ENCODE data around the gene BTBD9.

Gene BTBD9

DNA sequence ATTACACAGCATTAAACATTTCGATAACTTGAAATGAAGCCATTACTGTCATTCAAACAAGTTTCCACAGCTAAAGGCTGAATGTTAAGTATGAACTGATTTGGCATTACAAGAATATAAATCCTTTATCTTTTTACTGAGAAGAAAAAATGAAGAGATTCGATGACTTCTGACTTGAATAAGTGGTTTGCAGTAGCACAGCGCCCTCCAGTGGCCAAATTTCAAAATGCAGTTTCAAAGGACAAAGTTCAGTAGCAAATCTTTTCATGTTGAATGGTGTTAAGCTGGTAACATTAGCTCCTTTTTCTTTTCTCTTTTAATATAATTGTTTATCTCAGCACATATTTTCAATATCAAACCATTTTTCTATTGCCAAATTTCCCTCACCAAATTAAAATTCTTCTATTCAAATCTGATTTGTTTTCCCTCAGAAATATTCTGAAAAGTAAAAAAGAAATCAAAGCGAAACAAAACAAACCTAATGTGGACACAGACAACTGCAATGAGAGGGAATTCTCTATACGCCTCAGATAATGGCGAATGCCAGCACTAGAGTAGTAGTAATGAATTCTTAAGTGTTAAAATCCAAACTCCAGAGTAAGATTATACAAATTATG, 145.7 kb downstream of the BTBD9 start:
- Histone ChIP-seq H3K27me3 (ENCODE audit: insufficient read depth, low read depth, severe bottlenecking) (no peaks in the 10 kb centered on the region), H3K4me3 (ENCODE audit: low read depth, low read length) (no peak overlapping the region), H3K9me3 (ENCODE audit: severe bottlenecking) (no peaks in the 10 kb centered on the region), H3K36me3 (no peaks in the 10 kb centered on the region), H3K27ac (no peak overlapping the region)
- TF ChIP-seq, protein P1, sequence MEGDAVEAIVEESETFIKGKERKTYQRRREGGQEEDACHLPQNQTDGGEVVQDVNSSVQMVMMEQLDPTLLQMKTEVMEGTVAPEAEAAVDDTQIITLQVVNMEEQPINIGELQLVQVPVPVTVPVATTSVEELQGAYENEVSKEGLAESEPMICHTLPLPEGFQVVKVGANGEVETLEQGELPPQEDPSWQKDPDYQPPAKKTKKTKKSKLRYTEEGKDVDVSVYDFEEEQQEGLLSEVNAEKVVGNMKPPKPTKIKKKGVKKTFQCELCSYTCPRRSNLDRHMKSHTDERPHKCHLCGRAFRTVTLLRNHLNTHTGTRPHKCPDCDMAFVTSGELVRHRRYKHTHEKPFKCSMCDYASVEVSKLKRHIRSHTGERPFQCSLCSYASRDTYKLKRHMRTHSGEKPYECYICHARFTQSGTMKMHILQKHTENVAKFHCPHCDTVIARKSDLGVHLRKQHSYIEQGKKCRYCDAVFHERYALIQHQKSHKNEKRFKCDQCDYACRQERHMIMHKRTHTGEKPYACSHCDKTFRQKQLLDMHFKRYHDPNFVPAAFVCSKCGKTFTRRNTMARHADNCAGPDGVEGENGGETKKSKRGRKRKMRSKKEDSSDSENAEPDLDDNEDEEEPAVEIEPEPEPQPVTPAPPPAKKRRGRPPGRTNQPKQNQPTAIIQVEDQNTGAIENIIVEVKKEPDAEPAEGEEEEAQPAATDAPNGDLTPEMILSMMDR (IDR thresholded peaks at IDR 0.05; ENCODE audit: low read depth, low read length) = peak; percentile 80
- DNase-seq = peak; percentile 86

DNA sequence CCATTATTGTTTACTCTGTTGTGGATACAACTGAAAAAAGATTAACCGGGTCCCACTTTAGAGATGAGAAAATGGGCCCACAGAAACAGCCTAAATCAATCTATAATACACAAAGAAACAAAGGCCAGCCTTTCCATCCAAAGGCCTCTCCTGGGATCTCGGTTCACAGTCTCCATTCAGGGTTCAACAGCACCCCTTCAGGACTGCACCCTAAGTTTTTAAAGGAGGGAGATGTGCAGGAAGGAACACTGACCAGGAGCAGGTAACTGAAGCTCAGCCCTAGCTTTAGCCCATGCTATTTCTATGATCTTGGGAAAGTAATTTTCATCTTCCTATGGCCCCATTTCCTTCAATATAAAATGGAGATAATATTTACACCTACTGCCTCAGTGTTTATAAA, 147.7 kb downstream of the BTBD9 start:
- TF ChIP-seq, protein P1 (IDR thresholded peaks at IDR 0.05; ENCODE audit: low read depth, low read length) = peak; percentile 17; the same call in 1 of the 2 replicates
- Histone ChIP-seq H3K4me3 (ENCODE audit: low read depth, low read length) (no peak overlapping the region), H3K9me3 (ENCODE audit: severe bottlenecking) (no peaks in the 10 kb centered on the region), H3K27me3 (ENCODE audit: insufficient read depth, low read depth, severe bottlenecking) (no peaks in the 10 kb centered on the region), H3K36me3 (no peaks in the 10 kb centered on the region), H3K27ac (no peak overlapping the region)
- DNase-seq = no peak

DNA sequence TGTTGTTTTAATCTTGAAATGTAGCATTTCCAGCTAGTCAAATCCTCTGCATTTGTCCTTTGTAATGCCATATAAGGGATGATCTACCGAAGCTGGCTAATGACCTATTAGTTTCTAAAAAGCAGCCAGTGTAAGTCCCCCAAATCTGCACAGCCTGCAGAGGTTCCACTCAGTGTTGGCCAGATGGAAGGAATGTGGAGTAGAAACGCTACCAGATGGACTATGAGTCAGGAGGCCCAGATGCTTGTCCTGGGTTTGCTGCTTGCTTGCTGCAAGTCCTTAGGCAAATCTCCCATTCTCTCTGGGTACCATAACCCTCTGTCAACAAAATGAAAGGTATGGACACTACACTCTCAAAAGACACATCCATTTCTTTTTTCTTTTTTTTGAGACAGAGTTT, 149.8 kb downstream of the BTBD9 start:
- TF ChIP-seq, protein P1 (IDR thresholded peaks at IDR 0.05; ENCODE audit: low read depth, low read length) = no peak
- no peak overlapping the region for H3K4me3 ChIP-seq (ENCODE audit: low read depth, low read length)
- H3K9me3 ChIP-seq (ENCODE audit: severe bottlenecking) = no peaks in the 10 kb centered on the region
- H3K36me3 ChIP-seq = no peaks in the 10 kb centered on the region
- DNase-seq = peak; percentile 85
- no peaks in the 10 kb centered on the region for H3K27me3 ChIP-seq (ENCODE audit: insufficient read depth, low read depth, severe bottlenecking)
- H3K27ac ChIP-seq = no peak overlapping the region

DNA sequence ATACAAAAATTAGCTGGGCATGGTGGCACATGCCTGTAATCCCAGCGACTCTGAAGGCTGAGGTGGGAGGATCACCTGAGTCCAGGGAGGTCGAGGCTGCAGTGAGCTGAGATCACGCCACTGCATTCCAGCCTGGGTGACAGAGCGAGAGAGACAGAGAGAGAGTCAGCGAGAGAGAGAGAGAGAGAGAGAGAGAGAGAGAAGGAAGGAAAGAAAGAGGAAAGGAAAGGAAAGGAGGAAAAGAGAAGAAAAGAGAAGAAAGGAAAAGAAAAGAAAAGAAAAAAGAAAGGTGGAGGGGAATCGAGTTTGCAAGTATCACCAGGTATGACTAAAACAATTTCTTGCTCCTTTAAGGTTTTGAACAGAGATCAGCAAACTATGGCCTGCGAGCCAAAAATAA, 152.3 kb downstream of the BTBD9 start:
- DNase-seq = no peak
- no peaks in the 10 kb centered on the region for H3K27me3 ChIP-seq (ENCODE audit: insufficient read depth, low read depth, severe bottlenecking)
- no peaks in the 10 kb centered on the region for H3K36me3 ChIP-seq
- H3K9me3 ChIP-seq (ENCODE audit: severe bottlenecking) = no peaks in the 10 kb centered on the region
- no peak overlapping the region for H3K27ac ChIP-seq
- TF ChIP-seq, protein P1 (IDR thresholded peaks at IDR 0.05; ENCODE audit: low read depth, low read length) = no peak
- H3K4me3 ChIP-seq (ENCODE audit: low read depth, low read length) = no peak overlapping the region

DNA sequence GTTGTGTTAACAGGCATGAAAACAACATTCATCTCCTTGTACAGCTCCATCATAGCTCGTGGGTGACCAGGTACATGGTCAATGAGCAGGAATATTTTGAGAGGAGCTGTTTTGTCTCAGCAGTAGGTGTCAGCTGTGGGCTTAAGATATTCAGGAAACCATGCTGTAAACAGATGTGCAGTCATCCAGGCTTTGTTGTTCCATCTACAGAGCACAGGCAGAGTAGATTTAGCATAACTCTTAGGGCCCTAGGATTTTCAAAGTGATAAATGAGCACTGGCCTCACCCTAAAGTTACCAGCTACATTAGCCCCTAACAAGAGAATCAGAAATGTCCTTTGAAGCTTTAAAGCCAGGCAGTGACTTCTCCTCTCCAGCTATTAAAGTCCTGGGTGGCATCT, 154.2 kb downstream of the BTBD9 start:
- Histone ChIP-seq H3K36me3 (no peaks in the 10 kb centered on the region), H3K4me3 (ENCODE audit: low read depth, low read length) (no peak overlapping the region), H3K9me3 (ENCODE audit: severe bottlenecking) (no peaks in the 10 kb centered on the region), H3K27me3 (ENCODE audit: insufficient read depth, low read depth, severe bottlenecking) (no peaks in the 10 kb centered on the region), H3K27ac (no peak overlapping the region)
- DNase-seq = no peak
- TF ChIP-seq, protein P1 (IDR thresholded peaks at IDR 0.05; ENCODE audit: low read depth, low read length) = no peak

DNA sequence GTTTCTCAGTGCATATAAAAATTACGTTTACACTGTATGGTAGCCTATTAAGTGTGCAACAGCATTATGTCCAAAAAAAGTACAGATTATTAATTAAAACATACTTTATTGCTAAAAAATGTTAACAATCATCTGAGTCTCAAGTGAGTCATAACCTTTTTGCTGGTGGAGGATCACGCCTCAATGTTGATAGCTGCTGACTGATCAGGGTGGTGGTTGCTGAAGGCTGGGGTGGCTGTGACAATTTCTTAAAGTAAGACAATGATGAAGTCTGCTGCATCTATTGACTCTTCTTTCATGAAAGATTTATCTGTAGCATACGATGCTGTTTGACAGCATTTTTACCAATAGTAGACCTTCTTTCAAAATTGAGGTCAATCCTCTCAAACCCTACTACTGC, 155.1 kb downstream of the BTBD9 start:
- Histone ChIP-seq H3K4me3 (ENCODE audit: low read depth, low read length) (no peak overlapping the region), H3K27ac (no peak overlapping the region), H3K27me3 (ENCODE audit: insufficient read depth, low read depth, severe bottlenecking) (no peaks in the 10 kb centered on the region), H3K9me3 (ENCODE audit: severe bottlenecking) (no peaks in the 10 kb centered on the region), H3K36me3 (no peaks in the 10 kb centered on the region)
- TF ChIP-seq, protein P1 (IDR thresholded peaks at IDR 0.05; ENCODE audit: low read depth, low read length) = no peak
- DNase-seq = no peak

Data from WERI-Rb-1 (cell line).